Nephron progenitor cell (in vitro differentiated cells): ENCODE data around the gene HSBP1L1.
A peak's percentile ranks its signal among the peaks of the same experiment; 100 is the strongest.

Experiments used
- DNase-seq: peaks from one replicate; pipeline ENCODE4 v3.0.0; 2021
- H3K27ac Mint-ChIP-seq: 2 replicates; pipeline ENCODE4 v1.8.0; 2021; ENCODE audit warnings: mild to moderate bottlenecking, moderate library complexity, mixed read lengths
- H3K27me3 Mint-ChIP-seq: 2 replicates; pipeline ENCODE4 v1.8.0; 2021; ENCODE audit warnings: mild to moderate bottlenecking, low read depth, mixed read lengths; ENCODE audit not compliant: poor library complexity
- H3K36me3 Mint-ChIP-seq: 2 replicates; pipeline ENCODE4 v1.8.0; 2021; ENCODE audit warnings: low read depth, mixed read lengths
- H3K4me1 Mint-ChIP-seq: 2 replicates; pipeline ENCODE4 v1.8.0; 2021; ENCODE audit warnings: mixed read lengths
- H3K4me3 Mint-ChIP-seq: 2 replicates; pipeline ENCODE4 v1.8.0; 2021; ENCODE audit warnings: mild to moderate bottlenecking, moderate library complexity, mixed read lengths
- H3K9me3 Mint-ChIP-seq: 2 replicates; pipeline ENCODE4 v1.8.0; 2021; ENCODE audit warnings: mild to moderate bottlenecking, moderate library complexity, mixed read lengths
- CTCF ChIP-seq: fragments of 200-600 bp; sonication (generic); IDR thresholded peaks from 2 replicates; pipeline ENCODE4 v1.5.0; 2021; ENCODE audit warnings: antibody characterized with exemption

Gene HSBP1L1

DNA sequence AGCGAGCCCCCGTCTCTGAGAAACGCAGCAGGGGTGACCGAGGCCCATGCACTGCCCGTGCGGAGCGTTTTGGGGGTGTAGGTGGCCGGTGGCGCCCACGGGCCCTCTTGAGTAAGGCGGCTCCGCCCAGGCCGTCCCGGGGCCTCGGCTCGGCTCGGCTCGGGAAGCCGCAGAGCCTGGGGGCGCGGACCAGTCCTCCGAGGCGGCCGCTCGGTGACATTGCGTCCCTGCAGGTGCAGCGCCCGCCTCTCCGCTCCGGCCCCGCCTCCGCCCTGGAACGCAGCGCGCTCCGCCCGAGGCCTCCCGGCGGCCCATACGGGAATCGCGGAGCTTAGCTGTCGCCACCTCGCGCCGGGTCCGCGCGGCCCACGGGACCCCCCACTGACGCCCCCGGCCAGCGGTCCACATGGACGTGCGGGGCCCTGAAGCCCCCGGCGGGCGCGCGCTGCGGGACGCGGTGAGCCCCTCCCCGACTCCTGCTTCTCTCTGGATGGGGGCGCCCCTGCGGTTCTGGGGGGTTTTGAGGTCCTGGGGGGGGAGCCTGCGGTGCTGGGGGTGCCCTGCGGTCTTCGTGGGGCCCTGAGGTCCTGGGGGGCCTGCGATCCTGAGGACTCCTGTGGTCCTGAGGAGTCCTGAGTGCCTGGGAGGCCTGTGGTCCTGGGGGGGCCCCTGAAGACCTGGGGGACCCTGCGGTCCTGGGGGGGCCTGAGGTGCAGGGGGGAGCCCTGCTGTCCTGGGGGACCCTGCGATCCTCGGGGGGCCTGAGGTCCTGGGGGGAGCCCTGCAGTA lies at the start of gene HSBP1L1:
Gene HSBP1L1 (plus strand): TSS at position 314 of the 789 bp plus-strand sequence. CDS start 93 bp downstream, at position 407.
- Mint-ChIP-seq H3K4me1 (peaks cover 33% of the 10 kb centered on the region), H3K36me3 (peaks cover 18% of the 10 kb centered on the region), H3K4me3 (peak within 1 kb of the TSS; percentile 62), H3K27ac (no peak within 1 kb of the TSS), H3K27me3 (peaks cover 38% of the 10 kb centered on the region), H3K9me3 (no peaks in the 10 kb centered on the region)
- peak; percentile 80 for DNase-seq
- TF ChIP-seq CTCF, result no peak

- H3K4me3 Mint-ChIP-seq, result no peak overlapping the region
- H3K9me3 Mint-ChIP-seq, result peaks cover 32% of the 10 kb centered on the region
- peaks cover 6% of the 10 kb centered on the region for H3K4me1 Mint-ChIP-seq
- no peak for DNase-seq
- H3K27me3 Mint-ChIP-seq, result no peaks in the 10 kb centered on the region
- H3K36me3 Mint-ChIP-seq, result peaks cover 71% of the 10 kb centered on the region
- H3K27ac Mint-ChIP-seq, result no peak overlapping the region
- TF ChIP-seq CTCF, result no peak
Measured at GRCh38 chr18:79915161-79916127, 49.0 kb upstream of the HSBP1L1 start.

DNA sequence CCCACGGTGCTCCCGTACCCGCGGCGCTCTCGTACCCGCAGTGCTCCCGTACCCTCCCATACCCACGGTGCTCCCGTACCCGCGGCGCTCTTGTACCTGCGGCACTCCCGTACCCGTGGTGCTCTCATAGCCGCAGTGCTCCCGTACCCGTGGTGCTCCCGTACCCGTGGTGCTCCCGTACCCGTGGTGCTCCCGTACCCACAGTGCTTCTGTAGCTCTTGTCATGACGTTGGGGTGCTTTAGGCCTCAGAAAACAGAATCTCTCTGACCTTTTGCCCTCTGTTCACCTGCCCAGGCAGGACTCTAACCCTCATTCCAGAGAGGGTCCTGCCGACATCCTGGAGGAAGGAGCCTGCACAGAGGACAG lies 48.3 kb upstream of the HSBP1L1 start:
- DNase-seq, result no peak
- H3K4me1 Mint-ChIP-seq, result peaks cover 6% of the 10 kb centered on the region
- peaks cover 68% of the 10 kb centered on the region for H3K36me3 Mint-ChIP-seq
- no peak overlapping the region for H3K4me3 Mint-ChIP-seq
- H3K9me3 Mint-ChIP-seq, result peaks cover 32% of the 10 kb centered on the region
- no peak overlapping the region for H3K27ac Mint-ChIP-seq
- no peak for TF ChIP-seq CTCF
- no peaks in the 10 kb centered on the region for H3K27me3 Mint-ChIP-seq

DNA sequence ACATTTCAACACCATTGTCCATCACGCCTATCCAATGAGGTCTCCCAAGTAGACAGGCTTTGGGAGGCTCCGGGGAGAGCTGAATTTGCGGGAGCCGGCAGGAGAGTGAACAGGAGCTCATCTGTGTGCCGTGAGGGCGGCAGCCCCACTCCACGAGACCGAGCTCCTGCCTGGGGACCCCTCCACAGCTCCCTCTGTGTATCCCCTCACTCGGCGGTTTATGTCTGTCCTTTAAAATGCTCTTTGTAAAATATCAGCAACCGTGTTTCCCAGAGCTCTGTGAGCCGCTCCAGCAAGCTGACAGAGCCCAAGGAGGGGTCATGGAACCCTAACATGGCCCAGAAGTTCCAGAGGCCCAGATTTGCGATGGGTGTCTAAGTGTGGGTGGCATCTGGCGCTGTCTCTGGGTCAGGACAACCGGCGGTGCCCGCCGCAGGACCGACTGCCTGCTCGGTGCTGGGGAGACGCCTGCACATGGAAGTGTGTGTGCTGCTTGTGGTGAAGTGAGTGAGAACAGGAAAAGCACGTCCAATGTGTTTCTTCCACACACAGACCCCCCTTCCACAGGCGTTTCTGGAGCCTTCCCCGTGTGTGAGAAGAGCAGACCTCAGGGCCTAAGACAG lies 47.8 kb upstream of the HSBP1L1 start:
- no peak for TF ChIP-seq CTCF
- Mint-ChIP-seq H3K27me3 (no peaks in the 10 kb centered on the region), H3K36me3 (peaks cover 70% of the 10 kb centered on the region), H3K4me3 (no peak overlapping the region), H3K9me3 (peaks cover 33% of the 10 kb centered on the region), H3K4me1 (peaks cover 6% of the 10 kb centered on the region), H3K27ac (no peak overlapping the region)
- DNase-seq, result no peak

DNA sequence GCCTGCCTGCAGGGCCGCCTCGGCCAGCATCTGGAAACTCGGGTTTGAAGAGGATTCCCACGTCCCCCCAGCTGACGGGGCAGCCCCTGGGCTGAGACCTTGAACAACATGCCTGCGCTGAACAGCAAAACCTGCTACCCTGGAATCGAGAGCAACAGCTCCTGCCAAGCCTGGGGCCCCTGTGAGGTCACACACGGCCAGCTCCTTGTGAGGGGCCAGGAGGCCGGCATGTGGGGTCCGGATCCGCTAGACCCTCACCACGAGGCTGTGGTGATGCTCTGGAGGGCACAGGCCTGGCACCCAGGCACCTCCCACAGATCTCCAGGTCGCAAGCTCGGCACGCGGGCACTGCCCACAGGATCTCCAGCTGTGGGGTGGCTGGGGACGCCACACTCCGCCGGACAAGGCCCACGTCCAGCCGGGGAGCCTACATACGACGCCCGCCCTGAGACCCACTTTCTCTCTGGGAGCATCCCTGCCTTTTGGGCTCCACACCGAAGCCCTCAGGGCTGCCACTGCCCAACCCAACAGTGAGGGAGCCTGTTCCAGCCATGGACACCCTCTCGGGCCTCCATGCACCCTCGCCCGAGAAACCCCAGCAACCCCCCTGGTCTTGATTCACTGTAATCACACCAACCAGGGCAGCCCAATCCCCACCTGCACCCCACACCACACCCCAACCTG lies 47.1 kb upstream of the HSBP1L1 start:
- no peak for DNase-seq
- Mint-ChIP-seq H3K36me3 (peaks cover 72% of the 10 kb centered on the region), H3K27me3 (no peaks in the 10 kb centered on the region), H3K4me1 (peaks cover 2% of the 10 kb centered on the region), H3K9me3 (peaks cover 40% of the 10 kb centered on the region), H3K27ac (no peak overlapping the region), H3K4me3 (no peak overlapping the region)
- TF ChIP-seq CTCF, result no peak
